Measurements from ENCODE around the gene CD164. TPM values are rescaled to one million over a fixed set of nuclear protein-coding genes. Genes with fewer than 3 reads are reported as not detected.

CD164 gene
- total and polyA plus RNA-seq, 9 donors: 129 to 215 (median 173) TPM

- intact Hi-C loops (cut with DNase I): loop anchor here in 2 of 4 donors (5.0 to 10.0 kb wide), 4 partner anchors 61 to 286 kb away; partner anchors contain the start of genes CEP57L1 (in 2 of the 2), SESN1 (in 2 of the 2), PPIL6 (in 1 of the 2) and SMPD2 (in 1 of the 2)
- H3K27ac ChIP-seq: peak overlapping the region; percentile 96
- WGBS, 3 donors: 0 to 1% (median 0%) methylated on average over 25 of the region's 25 CpGs
- DNase-seq: no peak
- H3K4me1 ChIP-seq (ENCODE audit: insufficient read depth): peaks cover 1% of the 10 kb centered on the region
- H3K36me3 ChIP-seq: no peaks in the 10 kb centered on the region
- H3K4me3 ChIP-seq: peak overlapping the region; percentile 84
- H3K27me3 ChIP-seq: no peaks in the 10 kb centered on the region
- TF ChIP-seq EP300 (IDR thresholded peaks at IDR 0.05) (no peak), POLR2A (IDR thresholded peaks at IDR 0.05) (no peak), CTCF (IDR thresholded peaks at IDR 0.05) (no peak)
- H3K9me3 ChIP-seq: no peaks in the 10 kb centered on the region
Observed at GRCh38 chr6:109381061-109381746, 1.1 kb downstream of the CD164 start.

GRCh38 chr6:109379711-109380110 lies 2.6 kb downstream of the CD164 start:
- no peaks in the 10 kb centered on the region for H3K27me3 ChIP-seq
- TF ChIP-seq CTCF (IDR thresholded peaks at IDR 0.05): no peak
- H3K36me3 ChIP-seq: no peaks in the 10 kb centered on the region
- no peak overlapping the region for H3K4me3 ChIP-seq
- DNase-seq: no peak
- 31 to 36% (median 36%) methylated on average over 2 of the region's 2 CpGs for WGBS, 3 donors
- intact Hi-C loops (cut with DNase I): loop anchor here in 2 of 4 donors (5.0 to 10.0 kb wide), 4 partner anchors 63 to 285 kb away; partner anchors contain the start of genes CEP57L1 (in 2 of the 2), SESN1 (in 2 of the 2), PPIL6 (in 1 of the 2) and SMPD2 (in 1 of the 2)
- H3K4me1 ChIP-seq (ENCODE audit: insufficient read depth): peaks cover 2% of the 10 kb centered on the region
- no peaks in the 10 kb centered on the region for H3K9me3 ChIP-seq
- no peak overlapping the region for H3K27ac ChIP-seq

GRCh38 chr6:109377717-109378116 lies 4.5 kb downstream of the CD164 start:
- Histone ChIP-seq H3K27me3 (no peaks in the 10 kb centered on the region), H3K27ac (no peak overlapping the region), H3K4me3 (no peak overlapping the region), H3K36me3 (no peaks in the 10 kb centered on the region), H3K4me1 (ENCODE audit: insufficient read depth) (peaks cover 3% of the 10 kb centered on the region), H3K9me3 (no peaks in the 10 kb centered on the region)
- TF ChIP-seq POLR2A (IDR thresholded peaks at IDR 0.05): no peak
- no peak for TF ChIP-seq CTCF (IDR thresholded peaks at IDR 0.05)
- no peak for TF ChIP-seq EP300 (IDR thresholded peaks at IDR 0.05)
- WGBS, 3 donors: 87 to 96% (median 95%) methylated on average over 3 of the region's 3 CpGs
- no peak for DNase-seq
- intact Hi-C loops (cut with DNase I): no loop called here

- Histone ChIP-seq H3K27ac (no peak overlapping the region), H3K27me3 (no peaks in the 10 kb centered on the region), H3K9me3 (no peaks in the 10 kb centered on the region), H3K4me3 (no peak overlapping the region), H3K4me1 (ENCODE audit: insufficient read depth) (peaks cover 3% of the 10 kb centered on the region), H3K36me3 (no peaks in the 10 kb centered on the region)
- intact Hi-C loops (cut with DNase I): no loop called here
- no peak for TF ChIP-seq CTCF (IDR thresholded peaks at IDR 0.05)
- WGBS, 3 donors: 66 to 80% (median 80%) methylated on average over 4 of the region's 4 CpGs
- DNase-seq: no peak
Observed at GRCh38 chr6:109374326-109374892, 7.9 kb downstream of the CD164 start.
